H9 (cell line): ENCODE results near the gene STIMATE. TPM values are rescaled to one million over a fixed set of nuclear protein-coding genes. Genes with fewer than 3 reads are reported as not detected.

ENCODE experiments used
- DNase-seq: peaks from one replicate; pipeline ENCODE4 v3.0.0-alpha.2; 2017
- H2AFZ ChIP-seq: one replicate; pipeline ENCODE4 v1.6.1; 2013; ENCODE audit warnings: mild to moderate bottlenecking, low read length, control low read depth, moderate library complexity
- H2AK5ac ChIP-seq: 2 replicates; pipeline ENCODE4 v1.6.1; 2013; ENCODE audit warnings: low read length, control low read depth, mixed read lengths; ENCODE audit not compliant: insufficient read length
- H2BK120ac ChIP-seq: one replicate; pipeline ENCODE4 v1.6.1; 2013; ENCODE audit warnings: low read depth, mild to moderate bottlenecking, low read length, control low read depth, inconsistent platforms; ENCODE audit not compliant: poor library complexity, severe bottlenecking
- H2BK12ac ChIP-seq: 2 replicates; pipeline ENCODE4 v1.6.1; 2013; ENCODE audit warnings: low read length, control low read depth, mixed read lengths, low read depth; ENCODE audit not compliant: insufficient read length
- H2BK15ac ChIP-seq: 2 replicates; pipeline ENCODE4 v1.6.1; 2013; ENCODE audit warnings: low read depth, low read length, control low read depth
- H2BK20ac ChIP-seq: one replicate; pipeline ENCODE4 v1.6.1; 2013; ENCODE audit warnings: low read depth, mild to moderate bottlenecking, low read length, control low read depth, inconsistent platforms; ENCODE audit not compliant: poor library complexity, severe bottlenecking
- H2BK5ac ChIP-seq: 2 replicates; pipeline ENCODE4 v1.6.1; 2013; ENCODE audit warnings: low read length, control low read depth, mixed read lengths; ENCODE audit not compliant: insufficient read length
- H3K14ac ChIP-seq: 2 replicates; pipeline ENCODE4 v1.6.1; 2013; ENCODE audit warnings: low read length, control low read depth; ENCODE audit not compliant: insufficient read depth
- H3K18ac ChIP-seq: 2 replicates; pipeline ENCODE4 v1.6.1; 2013; ENCODE audit warnings: low read depth, mild to moderate bottlenecking, mixed read lengths, low read length, control low read depth; ENCODE audit not compliant: insufficient read length
- H3K23ac ChIP-seq: 2 replicates; pipeline ENCODE4 v1.6.1; 2013; ENCODE audit warnings: low read length, control low read depth, mixed read lengths, low read depth; ENCODE audit not compliant: insufficient read length
- H3K23me2 ChIP-seq: 2 replicates; pipeline ENCODE4 v1.6.1; 2013; ENCODE audit warnings: low read depth, mild to moderate bottlenecking, mixed read lengths, low read length, control low read depth; ENCODE audit not compliant: insufficient read length, poor library complexity, severe bottlenecking
- H3K27ac ChIP-seq: 2 replicates; pipeline ENCODE4 v1.5.1; 2013; ENCODE audit warnings: low read length, control low read depth, mixed read lengths, low read depth; ENCODE audit not compliant: insufficient read length
- H3K27me3 ChIP-seq: 2 replicates; pipeline ENCODE4 v1.6.1; 2013; ENCODE audit warnings: low read length, control low read depth, inconsistent platforms; ENCODE audit not compliant: insufficient read depth
- H3K4ac ChIP-seq: 2 replicates; pipeline ENCODE4 v1.6.1; 2013; ENCODE audit warnings: low read depth, mild to moderate bottlenecking, control low read depth, inconsistent platforms, low read length, moderate library complexity
- H3K4me1 ChIP-seq: 2 replicates; pipeline ENCODE4 v1.6.1; 2013; ENCODE audit warnings: low read length, control low read depth, inconsistent platforms; ENCODE audit not compliant: insufficient read depth
- H3K4me2 ChIP-seq: 2 replicates; pipeline ENCODE4 v1.6.1; 2013; ENCODE audit warnings: low read length, control low read depth, mixed read lengths; ENCODE audit not compliant: insufficient read length, insufficient read depth
- H3K56ac ChIP-seq: 2 replicates; pipeline ENCODE4 v1.6.1; 2013; ENCODE audit warnings: low read depth, mild to moderate bottlenecking, mixed read lengths, low read length, control low read depth; ENCODE audit not compliant: insufficient read length
- H3K79me1 ChIP-seq: 2 replicates; pipeline ENCODE4 v1.6.1; 2013; ENCODE audit warnings: low read depth, mild to moderate bottlenecking, moderate library complexity, low read length, control low read depth, inconsistent platforms; ENCODE audit not compliant: insufficient read depth, poor library complexity, severe bottlenecking
- H3K79me2 ChIP-seq: 2 replicates; pipeline ENCODE4 v1.6.1; 2013; ENCODE audit warnings: low read length, control low read depth, inconsistent platforms; ENCODE audit not compliant: insufficient read depth
- H3K9ac ChIP-seq: 2 replicates; pipeline ENCODE4 v1.6.1; 2013; ENCODE audit warnings: low read length, control low read depth, mixed read lengths; ENCODE audit not compliant: insufficient read length; ENCODE audit errors: extremely low read depth
- H3K9me3 ChIP-seq: one replicate; pipeline ENCODE4 v1.6.1; 2013; ENCODE audit warnings: low read depth, low read length, inconsistent platforms; ENCODE audit not compliant: control insufficient read depth
- H3T11ph ChIP-seq: one replicate; pipeline ENCODE4 v1.6.1; 2013; ENCODE audit warnings: mild to moderate bottlenecking, low read length, control low read depth, inconsistent platforms
- H4K20me1 ChIP-seq: one replicate; pipeline ENCODE4 v1.6.1; 2013; ENCODE audit not compliant: control insufficient read depth, insufficient read length, insufficient read depth
- H4K5ac ChIP-seq: 2 replicates; pipeline ENCODE4 v1.6.1; 2013; ENCODE audit warnings: low read depth, mild to moderate bottlenecking, mixed read lengths, low read length, control low read depth; ENCODE audit not compliant: insufficient read length
- H4K8ac ChIP-seq: replicated peaks from 2 replicates; pipeline ENCODE4 v1.6.1; 2013; ENCODE audit warnings: low read length, control low read depth, mixed read lengths, low read depth; ENCODE audit not compliant: insufficient read length
- H4K91ac ChIP-seq: 2 replicates; pipeline ENCODE4 v1.6.1; 2013; ENCODE audit warnings: low read depth, mild to moderate bottlenecking, moderate library complexity, mixed read lengths, low read length, control low read depth; ENCODE audit not compliant: insufficient read length
- H3K27ac Mint-ChIP-seq, 3 experiments: 2 replicates in 2 of 3; 3 replicates in 1 of 3; pipeline ENCODE4 v1.8.0; 2020 to 2021; ENCODE audit warnings: mixed read lengths in 3 of 3, mild to moderate bottlenecking in 1 of 3, moderate library complexity in 1 of 3
- H3K27me3 Mint-ChIP-seq: 2 replicates; pipeline ENCODE4 v1.8.0; 2021; ENCODE audit warnings: low read depth, mild to moderate bottlenecking, moderate library complexity, mixed read lengths
- H3K36me3 Mint-ChIP-seq, 3 experiments: 2 replicates in 2 of 3; 3 replicates in 1 of 3; pipeline ENCODE4 v1.8.0; 2020 to 2021; ENCODE audit warnings: low read depth in 3 of 3, mixed read lengths in 3 of 3; ENCODE audit not compliant: insufficient read depth in 1 of 3
- H3K4me1 Mint-ChIP-seq, 2 experiments: 2 replicates each; pipeline ENCODE4 v1.8.0; 2020; ENCODE audit warnings: mixed read lengths in 2 of 2
- H3K4me3 Mint-ChIP-seq, 2 experiments: 2 replicates in 1 of 2; 3 replicates in 1 of 2; pipeline ENCODE4 v1.8.0; 2020 to 2021; ENCODE audit warnings: mild to moderate bottlenecking in 2 of 2, mixed read lengths in 2 of 2, moderate library complexity in 1 of 2
- H3K9me3 Mint-ChIP-seq, 2 experiments: 2 replicates in 1 of 2; 3 replicates in 1 of 2; pipeline ENCODE4 v1.8.0; 2020; ENCODE audit warnings: mild to moderate bottlenecking in 2 of 2, mixed read lengths in 2 of 2, moderate library complexity in 1 of 2
- WGBS: extraction: QIAGEN DNeasy Blood & Tissue Kit; methylation state at CpG from one replicate; pipeline ENCODE4 v1.1.7; 2013; ENCODE audit warnings: missing lambda C conversion rate, low lambda C conversion rate, mixed read lengths; ENCODE audit not compliant: insufficient read length; ENCODE audit errors: extremely low coverage; 5-methylcytosine and 5-hydroxymethylcytosine counted together
- total RNA-seq: library from RNA; stranded (reverse); gene quantifications from 2 replicates; pipeline ENCODE4 v1.2.1, GENCODE V29; 2021
- TF ChIP-seq, protein P1 (sequence below): fragments of 200-600 bp; sonication (generic); conservative IDR thresholded peaks from 3 replicates; pipeline ENCODE4 v1.8.0; 2021; ENCODE audit warnings: antibody characterized with exemption, mild to moderate bottlenecking

STIMATE gene
- total RNA-seq, 1 experiment from 2014 or later, result 25.6 TPM

DNA sequence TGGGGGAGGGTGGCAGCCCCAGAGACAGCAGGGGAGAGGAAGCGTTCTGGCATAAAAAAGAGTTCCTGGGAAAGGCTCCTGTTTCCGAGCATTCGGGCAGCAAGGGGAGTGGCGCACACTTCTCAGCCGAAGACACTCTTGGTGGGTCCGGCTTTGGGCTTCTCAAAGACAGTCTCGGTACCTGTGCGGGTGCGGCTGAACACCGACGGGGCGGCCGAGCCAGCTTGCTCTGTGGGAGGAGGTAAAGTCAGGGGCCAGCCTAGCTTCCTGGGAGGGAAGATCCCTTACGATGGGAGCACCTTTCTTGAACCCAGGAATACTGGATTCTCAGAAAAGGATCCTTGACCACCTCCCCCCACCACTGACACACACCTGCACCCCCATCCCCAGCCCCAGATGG, 64.1 kb downstream of the STIMATE start:
- H2AK5ac ChIP-seq, result no peak overlapping the region
- no peak overlapping the region for H3K18ac ChIP-seq
- DNase-seq, result no peak
- H2BK20ac ChIP-seq, result no peak overlapping the region
- H3K27ac Mint-ChIP-seq, result no peak overlapping the region
- H3K4me1 ChIP-seq, result no peaks in the 10 kb centered on the region
- H3K9me3 ChIP-seq, result no peaks in the 10 kb centered on the region
- no peak overlapping the region for H2BK12ac ChIP-seq
- no peak overlapping the region for H3K9ac ChIP-seq
- H3K56ac ChIP-seq, result no peak overlapping the region
- no peak overlapping the region for H3K27ac ChIP-seq
- no peak overlapping the region for H3K14ac ChIP-seq
- peaks cover 19 to 31% of the 10 kb centered on the region in 2 experiments for H3K4me1 Mint-ChIP-seq
- no peaks in the 10 kb centered on the region for H3K79me1 ChIP-seq
- no peaks in the 10 kb centered on the region for H3K9me3 Mint-ChIP-seq
- H3K23me2 ChIP-seq, result no peaks in the 10 kb centered on the region
- H3K27me3 Mint-ChIP-seq, result no peaks in the 10 kb centered on the region; the same call in 1 of the 2 replicates
- no peak overlapping the region for H2BK5ac ChIP-seq
- no peak overlapping the region for H2BK15ac ChIP-seq
- no CpG with 5 or more reads among the region's 14 CpGs for WGBS
- H3K36me3 Mint-ChIP-seq, result peaks cover 0 to 6% (median 0%) of the 10 kb centered on the region in 3 experiments; a peak in 3 of 7 replicates
- H3K79me2 ChIP-seq, result no peaks in the 10 kb centered on the region
- H2BK120ac ChIP-seq, result no peak overlapping the region
- no peak overlapping the region for H2AFZ ChIP-seq
- H3K4me2 ChIP-seq, result no peak overlapping the region
- no peak overlapping the region for H4K8ac ChIP-seq
- no peak overlapping the region for H3K23ac ChIP-seq
- no peaks in the 10 kb centered on the region; the same call in 1 of the 2 replicates for H3K27me3 ChIP-seq
- no peak overlapping the region for H4K5ac ChIP-seq
- no peak overlapping the region for H3K4me3 Mint-ChIP-seq
- no peak overlapping the region for H4K91ac ChIP-seq
- H4K20me1 ChIP-seq, result no peaks in the 10 kb centered on the region
- no peak overlapping the region for H3K4ac ChIP-seq
- TF ChIP-seq, protein P1, sequence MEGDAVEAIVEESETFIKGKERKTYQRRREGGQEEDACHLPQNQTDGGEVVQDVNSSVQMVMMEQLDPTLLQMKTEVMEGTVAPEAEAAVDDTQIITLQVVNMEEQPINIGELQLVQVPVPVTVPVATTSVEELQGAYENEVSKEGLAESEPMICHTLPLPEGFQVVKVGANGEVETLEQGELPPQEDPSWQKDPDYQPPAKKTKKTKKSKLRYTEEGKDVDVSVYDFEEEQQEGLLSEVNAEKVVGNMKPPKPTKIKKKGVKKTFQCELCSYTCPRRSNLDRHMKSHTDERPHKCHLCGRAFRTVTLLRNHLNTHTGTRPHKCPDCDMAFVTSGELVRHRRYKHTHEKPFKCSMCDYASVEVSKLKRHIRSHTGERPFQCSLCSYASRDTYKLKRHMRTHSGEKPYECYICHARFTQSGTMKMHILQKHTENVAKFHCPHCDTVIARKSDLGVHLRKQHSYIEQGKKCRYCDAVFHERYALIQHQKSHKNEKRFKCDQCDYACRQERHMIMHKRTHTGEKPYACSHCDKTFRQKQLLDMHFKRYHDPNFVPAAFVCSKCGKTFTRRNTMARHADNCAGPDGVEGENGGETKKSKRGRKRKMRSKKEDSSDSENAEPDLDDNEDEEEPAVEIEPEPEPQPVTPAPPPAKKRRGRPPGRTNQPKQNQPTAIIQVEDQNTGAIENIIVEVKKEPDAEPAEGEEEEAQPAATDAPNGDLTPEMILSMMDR, result no peak
- H3T11ph ChIP-seq, result no peak overlapping the region
